ENCODE measurements around the gene SCP2. TPM values are rescaled to one million over a fixed set of nuclear protein-coding genes. Genes with fewer than 3 reads are reported as not detected.

The SCP2 gene
- total and polyA plus RNA-seq, 2 experiments from 2014 or later: 131 to 236 TPM

DNA sequence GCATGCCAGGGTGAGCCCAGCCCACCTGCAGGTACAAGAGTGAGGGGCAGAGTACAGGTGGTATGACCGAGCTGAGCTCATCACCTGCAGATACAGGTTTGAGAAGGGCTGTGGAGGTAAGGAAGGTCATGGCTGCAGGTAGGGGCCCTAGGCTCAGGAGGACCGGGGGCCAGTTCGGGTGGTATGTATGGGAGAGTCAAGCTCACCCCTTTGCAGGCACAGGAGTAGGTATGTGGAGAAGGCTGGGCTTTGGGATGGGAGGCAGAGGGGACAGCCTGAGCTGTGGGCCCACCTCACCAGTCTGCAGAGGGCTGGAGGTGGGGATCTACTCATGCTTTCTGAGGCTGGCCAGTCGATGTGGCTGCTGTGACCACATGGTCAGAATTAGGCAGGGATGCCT lies 152.2 kb downstream of the SCP2 start:
- peaks cover 7% of the 10 kb centered on the region for H3K4me1 ChIP-seq (ENCODE audit: low read depth)
- H3K27ac ChIP-seq: no peak overlapping the region
- TF ChIP-seq, protein P1, sequence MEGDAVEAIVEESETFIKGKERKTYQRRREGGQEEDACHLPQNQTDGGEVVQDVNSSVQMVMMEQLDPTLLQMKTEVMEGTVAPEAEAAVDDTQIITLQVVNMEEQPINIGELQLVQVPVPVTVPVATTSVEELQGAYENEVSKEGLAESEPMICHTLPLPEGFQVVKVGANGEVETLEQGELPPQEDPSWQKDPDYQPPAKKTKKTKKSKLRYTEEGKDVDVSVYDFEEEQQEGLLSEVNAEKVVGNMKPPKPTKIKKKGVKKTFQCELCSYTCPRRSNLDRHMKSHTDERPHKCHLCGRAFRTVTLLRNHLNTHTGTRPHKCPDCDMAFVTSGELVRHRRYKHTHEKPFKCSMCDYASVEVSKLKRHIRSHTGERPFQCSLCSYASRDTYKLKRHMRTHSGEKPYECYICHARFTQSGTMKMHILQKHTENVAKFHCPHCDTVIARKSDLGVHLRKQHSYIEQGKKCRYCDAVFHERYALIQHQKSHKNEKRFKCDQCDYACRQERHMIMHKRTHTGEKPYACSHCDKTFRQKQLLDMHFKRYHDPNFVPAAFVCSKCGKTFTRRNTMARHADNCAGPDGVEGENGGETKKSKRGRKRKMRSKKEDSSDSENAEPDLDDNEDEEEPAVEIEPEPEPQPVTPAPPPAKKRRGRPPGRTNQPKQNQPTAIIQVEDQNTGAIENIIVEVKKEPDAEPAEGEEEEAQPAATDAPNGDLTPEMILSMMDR (IDR thresholded peaks at IDR 0.05; ENCODE audit: low read depth, low read length): no peak
- H3K9me3 ChIP-seq (ENCODE audit: low read depth): no peaks in the 10 kb centered on the region
- DNase-seq (ENCODE audit: low read depth in 1 of 2, low spot score in 1 of 2): no peak
- H3K27me3 ChIP-seq: no peaks in the 10 kb centered on the region
- no peaks in the 10 kb centered on the region for H3K36me3 ChIP-seq
- H3K4me3 ChIP-seq: no peak overlapping the region

DNA sequence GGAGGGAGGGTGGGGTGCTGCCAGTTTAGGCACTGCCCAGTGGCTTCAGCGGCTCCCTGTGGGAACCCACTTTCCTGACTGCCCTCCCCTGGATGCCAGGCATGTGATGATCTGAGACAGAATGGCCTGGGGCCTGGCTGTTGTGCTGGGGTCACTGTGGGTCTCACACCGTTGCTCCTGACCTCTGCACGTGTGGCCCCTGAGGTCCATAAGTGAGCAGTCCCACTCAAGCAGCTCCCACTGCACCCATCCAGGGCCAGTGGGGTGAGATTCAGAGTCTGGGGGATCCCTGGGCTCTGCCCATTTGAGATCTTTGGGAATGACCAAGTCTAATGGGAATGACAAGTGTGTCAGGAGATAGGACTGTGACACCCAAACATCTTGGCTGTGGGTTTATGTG lies 153.0 kb downstream of the SCP2 start:
- Histone ChIP-seq H3K36me3 (no peaks in the 10 kb centered on the region), H3K27ac (no peak overlapping the region), H3K27me3 (no peaks in the 10 kb centered on the region), H3K4me3 (no peak overlapping the region), H3K9me3 (ENCODE audit: low read depth) (no peaks in the 10 kb centered on the region), H3K4me1 (ENCODE audit: low read depth) (peaks cover 7% of the 10 kb centered on the region)
- no peak for DNase-seq (ENCODE audit: low read depth in 1 of 2, low spot score in 1 of 2)
- TF ChIP-seq, protein P1 (IDR thresholded peaks at IDR 0.05; ENCODE audit: low read depth, low read length): no peak

DNA sequence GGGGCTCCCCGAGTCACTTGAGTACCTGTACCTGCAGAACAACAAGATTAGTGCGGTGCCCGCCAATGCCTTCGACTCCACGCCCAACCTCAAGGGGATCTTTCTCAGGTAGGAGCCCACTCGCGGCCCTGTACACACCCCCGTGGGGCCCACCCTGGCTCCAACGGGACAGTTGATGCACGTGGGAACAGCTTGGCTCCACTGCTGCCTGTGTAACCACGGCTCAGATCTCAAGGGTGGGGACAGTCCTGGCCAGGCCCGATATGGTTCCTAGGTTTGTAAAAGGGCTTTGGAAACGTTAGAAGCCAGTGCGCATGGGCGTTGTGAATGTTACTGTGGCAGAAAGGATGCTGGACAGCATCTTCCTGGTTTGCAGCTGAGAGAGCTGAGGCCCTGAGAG lies 153.7 kb downstream of the SCP2 start:
- Histone ChIP-seq H3K4me1 (ENCODE audit: low read depth) (peaks cover 7% of the 10 kb centered on the region), H3K9me3 (ENCODE audit: low read depth) (no peaks in the 10 kb centered on the region), H3K27ac (no peak overlapping the region), H3K4me3 (no peak overlapping the region), H3K36me3 (no peaks in the 10 kb centered on the region), H3K27me3 (no peaks in the 10 kb centered on the region)
- DNase-seq (ENCODE audit: low read depth in 1 of 2, low spot score in 1 of 2): no peak
- TF ChIP-seq, protein P1 (IDR thresholded peaks at IDR 0.05; ENCODE audit: low read depth, low read length): no peak

DNA sequence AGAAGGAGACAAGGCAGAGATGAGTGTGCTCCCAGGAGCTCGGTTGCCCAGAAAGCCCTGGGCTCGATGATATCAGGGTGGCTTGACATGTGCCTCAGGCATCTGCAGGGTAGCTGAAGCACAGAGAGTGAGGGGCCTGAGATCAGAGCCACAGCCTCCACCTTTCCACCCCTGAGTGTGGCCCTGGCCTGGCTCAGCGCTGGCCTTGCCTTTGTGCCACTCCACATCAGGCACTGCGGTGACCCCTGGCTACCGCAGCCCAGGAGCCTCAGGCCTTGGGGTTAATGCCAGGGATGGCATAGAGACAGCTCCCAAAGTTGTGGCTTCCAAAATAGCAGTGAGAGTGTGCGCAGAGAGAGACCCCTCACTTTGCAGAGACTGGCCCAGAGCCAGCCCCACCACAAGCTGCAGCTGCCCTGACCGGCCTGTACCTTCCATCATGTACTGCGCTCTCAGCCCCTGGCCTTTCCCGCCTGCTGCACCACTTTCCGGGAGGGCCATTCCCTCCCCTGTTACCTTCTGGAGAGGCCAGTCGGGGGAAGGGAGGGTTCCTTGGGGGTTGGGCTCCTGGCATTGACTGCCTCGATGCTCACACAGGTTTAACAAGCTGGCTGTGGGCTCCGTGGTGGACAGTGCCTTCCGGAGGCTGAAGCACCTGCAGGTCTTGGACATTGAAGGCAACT lies 154.4 kb downstream of the SCP2 start:
- no peaks in the 10 kb centered on the region for H3K36me3 ChIP-seq
- H3K27me3 ChIP-seq: no peaks in the 10 kb centered on the region
- TF ChIP-seq, protein P1 (IDR thresholded peaks at IDR 0.05; ENCODE audit: low read depth, low read length): no peak
- H3K9me3 ChIP-seq (ENCODE audit: low read depth): no peaks in the 10 kb centered on the region
- no peak for DNase-seq (ENCODE audit: low read depth in 1 of 2, low spot score in 1 of 2)
- H3K4me1 ChIP-seq (ENCODE audit: low read depth): peaks cover 7% of the 10 kb centered on the region
- no peak overlapping the region for H3K4me3 ChIP-seq
- no peak overlapping the region for H3K27ac ChIP-seq

DNA sequence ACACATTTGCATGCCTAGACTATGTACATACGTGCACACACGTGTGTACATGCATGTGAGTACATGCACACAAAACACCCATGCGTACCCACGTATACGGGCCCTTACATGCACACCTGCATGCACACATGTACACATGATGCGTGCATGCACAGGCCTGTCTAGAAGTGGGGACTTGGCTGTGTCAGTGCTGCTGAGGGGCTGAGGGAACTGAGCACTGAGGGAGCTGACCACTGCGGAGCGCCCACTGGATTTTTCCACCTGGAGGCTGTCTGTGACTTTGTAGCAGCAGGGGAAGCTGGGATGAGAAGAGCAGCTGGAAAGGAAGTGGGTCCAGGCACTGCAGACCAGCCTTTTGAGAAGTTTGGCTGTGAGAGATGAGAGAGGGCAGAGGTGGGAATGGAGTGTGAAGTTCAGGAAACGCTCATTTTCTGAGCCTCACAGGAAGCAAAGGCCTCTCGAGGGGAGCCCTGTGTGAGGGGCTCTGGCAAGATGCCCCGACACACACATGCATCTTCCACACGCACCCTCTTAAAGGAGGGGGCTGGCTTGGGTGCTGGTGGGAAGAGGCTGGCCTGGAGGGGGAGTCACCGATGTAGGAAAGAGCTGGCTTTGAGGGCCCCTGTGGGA lies 155.9 kb downstream of the SCP2 start:
- Histone ChIP-seq H3K27ac (no peak overlapping the region), H3K9me3 (ENCODE audit: low read depth) (no peaks in the 10 kb centered on the region), H3K27me3 (no peaks in the 10 kb centered on the region), H3K4me3 (no peak overlapping the region), H3K4me1 (ENCODE audit: low read depth) (peaks cover 7% of the 10 kb centered on the region), H3K36me3 (no peaks in the 10 kb centered on the region)
- DNase-seq (ENCODE audit: low read depth in 1 of 2, low spot score in 1 of 2): no peak
- TF ChIP-seq, protein P1 (IDR thresholded peaks at IDR 0.05; ENCODE audit: low read depth, low read length): no peak
